Mesodermal cell (in vitro differentiated cells): ENCODE data around the gene RXFP4.

ENCODE experiments used
- H3K27ac ChIP-seq: 2 replicates; pipeline ENCODE4 v1.7.0; 2013; ENCODE audit warnings: mild to moderate bottlenecking, low read depth, low read length, moderate library complexity; ENCODE audit not compliant: severe bottlenecking
- H3K36me3 ChIP-seq: 2 replicates; pipeline ENCODE4 v1.7.1; 2013; ENCODE audit warnings: mild to moderate bottlenecking, low read length, moderate library complexity; ENCODE audit not compliant: control insufficient read depth, insufficient read depth
- H3K4me1 ChIP-seq: one replicate; pipeline ENCODE4 v1.7.1; 2013; ENCODE audit warnings: mild to moderate bottlenecking, low read length; ENCODE audit not compliant: insufficient read depth, control insufficient read depth, poor library complexity, severe bottlenecking
- H3K4me3 ChIP-seq: 2 replicates; pipeline ENCODE4 v1.7.0; 2013; ENCODE audit warnings: low read length, control low read depth, mild to moderate bottlenecking; ENCODE audit not compliant: insufficient read depth, poor library complexity, severe bottlenecking; ENCODE audit errors: extremely low read depth
- H3K9me3 ChIP-seq: 2 replicates; pipeline ENCODE4 v1.7.1; 2013; ENCODE audit warnings: mild to moderate bottlenecking, low read length, moderate library complexity; ENCODE audit not compliant: control insufficient read depth
- WGBS, 2 experiments: methylation state at CpG; one replicate each; pipeline ENCODE4 v1.1.5; 2013; ENCODE audit warnings: missing lambda C conversion rate in 2 of 2; ENCODE audit not compliant: insufficient coverage in 2 of 2; 5-methylcytosine and 5-hydroxymethylcytosine counted together

Gene RXFP4

GRCh38 chr1:155909894-155910293 is 31.5 kb upstream of the RXFP4 start:
- H3K4me1 ChIP-seq, result peaks cover 5% of the 10 kb centered on the region
- no peak overlapping the region for H3K27ac ChIP-seq
- no peaks in the 10 kb centered on the region for H3K9me3 ChIP-seq
- peak overlapping the region; percentile 74 for H3K4me3 ChIP-seq
- peaks cover 78% of the 10 kb centered on the region for H3K36me3 ChIP-seq
- WGBS, 2 experiments, result no CpG with 5 or more reads among the region's 4 CpGs

GRCh38 chr1:155910621-155911121 is 30.8 kb upstream of the RXFP4 start:
- 7 to 19% methylated on average over 3 to 4 of the region's 11 CpGs for WGBS, 2 experiments
- peaks cover 78% of the 10 kb centered on the region for H3K36me3 ChIP-seq
- H3K4me3 ChIP-seq, result peak overlapping the region; percentile 74

GRCh38 chr1:155911156-155912055 is 30.0 kb upstream of the RXFP4 start, which contains the start of gene RIT1:
Gene RIT1, minus strand, starts transcription at chr1:155911349. Its CDS starts 588 bp downstream, at chr1:155910761.
- WGBS, 2 experiments, result 5 to 10% methylated on average over 17 to 21 of the region's 34 CpGs
- H3K36me3 ChIP-seq, result peaks cover 78% of the 10 kb centered on the region
- no peaks in the 10 kb centered on the region for H3K9me3 ChIP-seq
- peak within 1 kb of the TSS; percentile 74 for H3K4me3 ChIP-seq
- peaks cover 5% of the 10 kb centered on the region for H3K4me1 ChIP-seq
- peak within 1 kb of the TSS; percentile 44 for H3K27ac ChIP-seq

More at GRCh38 chr1:155910621-155911121, 30.8 kb upstream of the RXFP4 start:
- H3K27ac ChIP-seq, result peak overlapping the region; percentile 44
- peaks cover 5% of the 10 kb centered on the region for H3K4me1 ChIP-seq
- H3K9me3 ChIP-seq, result no peaks in the 10 kb centered on the region

GRCh38 chr1:155912056-155912536 is 29.3 kb upstream of the RXFP4 start:
- Histone ChIP-seq H3K27ac (peak overlapping the region; percentile 44), H3K36me3 (peaks cover 78% of the 10 kb centered on the region)

GRCh38 chr1:155913969-155914757 is 27.3 kb upstream of the RXFP4 start:
- Histone ChIP-seq H3K4me3 (no peak overlapping the region), H3K9me3 (no peaks in the 10 kb centered on the region), H3K4me1 (peaks cover 5% of the 10 kb centered on the region), H3K27ac (peak overlapping the region; percentile 50), H3K36me3 (peaks cover 79% of the 10 kb centered on the region)
- WGBS, 2 experiments, result 83% methylated on average over 1 of the region's 6 CpGs; no CpG with 5 or more reads in 1 of the 2 experiments

More at GRCh38 chr1:155912056-155912536, 29.3 kb upstream of the RXFP4 start:
- Histone ChIP-seq H3K4me3 (no peak overlapping the region), H3K4me1 (peaks cover 5% of the 10 kb centered on the region), H3K9me3 (no peaks in the 10 kb centered on the region)
- 95 to 97% methylated on average over 8 to 11 of the region's 11 CpGs for WGBS, 2 experiments

- WGBS, 2 experiments, result 89 to 95% methylated on average over 3 of the region's 3 CpGs
- H3K4me1 ChIP-seq, result no peaks in the 10 kb centered on the region
- peaks cover 99% of the 10 kb centered on the region for H3K36me3 ChIP-seq
- no peak overlapping the region for H3K27ac ChIP-seq
- H3K9me3 ChIP-seq, result no peaks in the 10 kb centered on the region
- no peak overlapping the region for H3K4me3 ChIP-seq
These were observed 22.8 kb upstream of the RXFP4 start for GRCh38 chr1:155918660-155919059.

GRCh38 chr1:155919801-155920200 is 21.6 kb upstream of the RXFP4 start:
- 100% methylated on average over 1 to 2 of the region's 2 CpGs for WGBS, 2 experiments
- peaks cover 99% of the 10 kb centered on the region for H3K36me3 ChIP-seq
- no peaks in the 10 kb centered on the region for H3K9me3 ChIP-seq

GRCh38 chr1:155920717-155921116 is 20.7 kb upstream of the RXFP4 start:
- no peak overlapping the region for H3K4me3 ChIP-seq
- WGBS, 2 experiments, result 93 to 100% methylated on average over 1 to 3 of the region's 3 CpGs
- peaks cover 99% of the 10 kb centered on the region for H3K36me3 ChIP-seq
- no peaks in the 10 kb centered on the region for H3K4me1 ChIP-seq
- H3K9me3 ChIP-seq, result no peaks in the 10 kb centered on the region
- no peak overlapping the region for H3K27ac ChIP-seq

More at GRCh38 chr1:155919801-155920200, 21.6 kb upstream of the RXFP4 start:
- Histone ChIP-seq H3K4me1 (no peaks in the 10 kb centered on the region), H3K4me3 (no peak overlapping the region), H3K27ac (no peak overlapping the region)

GRCh38 chr1:155925506-155925905 is 15.9 kb upstream of the RXFP4 start:
- WGBS, 2 experiments, result 100% methylated on average over 2 of the region's 2 CpGs
- H3K9me3 ChIP-seq, result no peaks in the 10 kb centered on the region
- peaks cover 100% of the 10 kb centered on the region for H3K36me3 ChIP-seq
- H3K4me3 ChIP-seq, result no peak overlapping the region
- no peak overlapping the region for H3K27ac ChIP-seq
- H3K4me1 ChIP-seq, result no peaks in the 10 kb centered on the region

- peaks cover 96% of the 10 kb centered on the region for H3K36me3 ChIP-seq
- H3K27ac ChIP-seq, result no peak overlapping the region
- 100% methylated on average over 3 to 4 of the region's 5 CpGs for WGBS, 2 experiments
These were observed 12.4 kb upstream of the RXFP4 start for GRCh38 chr1:155929057-155929456.

More at GRCh38 chr1:155929057-155929456, 12.4 kb upstream of the RXFP4 start:
- H3K9me3 ChIP-seq, result no peaks in the 10 kb centered on the region
- no peak overlapping the region for H3K4me3 ChIP-seq
- H3K4me1 ChIP-seq, result peaks cover 15% of the 10 kb centered on the region
